HFFc6 (cell line): ENCODE results near the gene HPCAL4. TPM values are rescaled to one million over a fixed set of nuclear protein-coding genes. Genes with fewer than 3 reads are reported as not detected.

Source experiments
- DNase-seq: peaks from one replicate; pipeline ENCODE4 v3.0.0-alpha.2; 2018
- H3K27ac Mint-ChIP-seq: 2 replicates; pipeline ENCODE4 v1.8.0; 2020; ENCODE audit warnings: mild to moderate bottlenecking, mixed read lengths
- H3K27me3 Mint-ChIP-seq: 2 replicates; pipeline ENCODE4 v1.8.0; 2021; ENCODE audit warnings: mild to moderate bottlenecking, moderate library complexity, mixed read lengths; ENCODE audit not compliant: insufficient read depth
- H3K36me3 Mint-ChIP-seq: 2 replicates; pipeline ENCODE4 v1.8.0; 2021; ENCODE audit warnings: low read depth, mixed read lengths
- H3K4me1 Mint-ChIP-seq: 2 replicates; pipeline ENCODE4 v1.8.0; 2020; ENCODE audit warnings: low read depth, mixed read lengths
- H3K4me3 Mint-ChIP-seq: 2 replicates; pipeline ENCODE4 v1.8.0; 2020; ENCODE audit warnings: mild to moderate bottlenecking, moderate library complexity, mixed read lengths
- H3K9me3 Mint-ChIP-seq: 2 replicates; pipeline ENCODE4 v1.8.0; 2020; ENCODE audit warnings: mild to moderate bottlenecking, mixed read lengths
- total RNA-seq, 6 experiments: library from RNA; stranded (reverse); fragmentation: NEBNext Ultra II Directional; extraction: Animal tissue kit (Norgen Biotek cat#: 25700); gene quantifications; 2 replicates in 1 of 6; 3 replicates in 5 of 6; pipeline ENCODE4 v1.2.3, GENCODE V29; 2021
- TF ChIP-seq, protein P1 (sequence below): fragments of 200-600 bp; sonication (generic); IDR thresholded peaks from 2 replicates; pipeline ENCODE4 v1.5.0; 2021; ENCODE audit warnings: antibody characterized with exemption, mild to moderate bottlenecking

Gene HPCAL4
- total RNA-seq, 6 experiments from 2014 or later: not detected

DNA sequence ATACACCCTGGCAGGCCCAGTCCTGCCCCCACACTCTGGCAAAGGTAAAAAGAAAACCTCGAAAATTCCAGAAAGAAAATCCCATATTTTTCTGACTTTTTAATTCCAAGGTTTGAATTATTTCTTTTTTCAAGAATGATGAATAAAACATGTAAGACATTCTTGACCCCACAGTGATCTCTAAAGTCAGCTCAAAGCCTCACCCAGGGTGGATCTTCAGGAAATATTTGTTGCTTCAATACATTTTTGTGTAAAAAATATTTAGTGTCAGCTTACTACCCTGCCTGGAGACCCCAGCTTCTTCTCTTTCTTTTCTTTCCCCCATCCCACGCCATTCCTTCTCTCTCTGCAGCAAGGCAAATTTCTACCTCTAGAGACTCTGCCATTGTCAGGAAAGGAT lies 12.3 kb downstream of the HPCAL4 start:
- Mint-ChIP-seq H3K4me3 (no peak overlapping the region), H3K27me3 (peaks cover 36% of the 10 kb centered on the region)

DNA sequence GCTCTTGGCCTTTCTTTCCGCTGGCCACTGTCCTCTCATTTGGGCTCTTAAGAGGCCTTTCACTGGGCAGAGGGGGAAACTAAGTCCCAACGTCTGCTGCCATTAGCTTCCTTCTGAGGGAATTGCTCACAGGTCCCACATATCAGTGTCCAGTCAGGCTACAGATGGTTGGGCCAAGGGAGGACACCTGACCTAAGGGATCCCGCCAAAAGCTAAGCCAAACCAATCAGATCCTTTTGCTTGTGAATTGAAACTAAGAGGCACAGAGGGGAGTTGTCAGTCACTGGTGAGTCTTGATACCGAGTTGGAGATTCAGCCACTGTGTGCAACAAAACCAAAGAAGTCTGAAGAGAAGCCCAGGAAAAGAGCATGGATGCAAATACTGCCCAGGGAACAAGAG lies 13.6 kb downstream of the HPCAL4 start:
- peaks cover 29% of the 10 kb centered on the region for H3K27me3 Mint-ChIP-seq
- DNase-seq: no peak
- no peak overlapping the region for H3K4me3 Mint-ChIP-seq
- H3K27ac Mint-ChIP-seq: no peak overlapping the region
- peaks cover 27% of the 10 kb centered on the region for H3K4me1 Mint-ChIP-seq
- TF ChIP-seq, protein P1, sequence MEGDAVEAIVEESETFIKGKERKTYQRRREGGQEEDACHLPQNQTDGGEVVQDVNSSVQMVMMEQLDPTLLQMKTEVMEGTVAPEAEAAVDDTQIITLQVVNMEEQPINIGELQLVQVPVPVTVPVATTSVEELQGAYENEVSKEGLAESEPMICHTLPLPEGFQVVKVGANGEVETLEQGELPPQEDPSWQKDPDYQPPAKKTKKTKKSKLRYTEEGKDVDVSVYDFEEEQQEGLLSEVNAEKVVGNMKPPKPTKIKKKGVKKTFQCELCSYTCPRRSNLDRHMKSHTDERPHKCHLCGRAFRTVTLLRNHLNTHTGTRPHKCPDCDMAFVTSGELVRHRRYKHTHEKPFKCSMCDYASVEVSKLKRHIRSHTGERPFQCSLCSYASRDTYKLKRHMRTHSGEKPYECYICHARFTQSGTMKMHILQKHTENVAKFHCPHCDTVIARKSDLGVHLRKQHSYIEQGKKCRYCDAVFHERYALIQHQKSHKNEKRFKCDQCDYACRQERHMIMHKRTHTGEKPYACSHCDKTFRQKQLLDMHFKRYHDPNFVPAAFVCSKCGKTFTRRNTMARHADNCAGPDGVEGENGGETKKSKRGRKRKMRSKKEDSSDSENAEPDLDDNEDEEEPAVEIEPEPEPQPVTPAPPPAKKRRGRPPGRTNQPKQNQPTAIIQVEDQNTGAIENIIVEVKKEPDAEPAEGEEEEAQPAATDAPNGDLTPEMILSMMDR: no peak
- H3K36me3 Mint-ChIP-seq: no peaks in the 10 kb centered on the region
- H3K9me3 Mint-ChIP-seq: no peaks in the 10 kb centered on the region

More for the DNA sequence above, 12.3 kb downstream of the HPCAL4 start:
- Mint-ChIP-seq H3K9me3 (no peaks in the 10 kb centered on the region), H3K27ac (no peak overlapping the region), H3K4me1 (peaks cover 27% of the 10 kb centered on the region), H3K36me3 (no peaks in the 10 kb centered on the region)
- TF ChIP-seq, protein P1: no peak
- DNase-seq: no peak

DNA sequence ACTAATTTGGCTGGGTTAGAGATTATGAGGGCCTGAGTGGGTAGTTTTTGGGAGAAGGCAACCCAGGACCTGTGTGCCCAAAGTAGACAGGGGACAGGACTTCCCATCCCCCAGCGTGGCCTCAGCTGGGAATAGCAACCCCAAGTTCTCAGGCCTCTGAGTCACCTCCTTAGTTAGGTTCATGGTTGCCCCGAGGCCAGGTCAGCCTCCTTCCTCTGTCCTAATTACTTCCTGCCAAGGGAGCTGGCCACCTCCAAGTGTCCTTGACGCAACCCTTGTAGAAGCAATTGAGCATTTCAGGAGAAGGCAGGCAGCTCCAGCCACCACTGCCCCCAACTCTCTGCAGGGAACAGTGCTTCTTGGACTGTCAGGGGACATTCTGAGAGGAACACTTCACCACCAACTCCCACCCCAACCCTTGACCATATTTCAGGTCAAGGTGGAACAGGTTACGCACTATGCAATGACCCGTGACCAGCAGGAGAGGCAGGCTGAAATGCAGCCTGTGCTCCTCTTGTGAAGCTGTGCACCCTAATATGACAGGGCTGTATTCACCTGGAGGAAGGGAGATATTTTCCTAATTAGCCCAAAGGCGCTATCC lies 14.2 kb downstream of the HPCAL4 start:
- TF ChIP-seq, protein P1: no peak
- no peak for DNase-seq
- Mint-ChIP-seq H3K27me3 (peaks cover 24% of the 10 kb centered on the region), H3K4me1 (peaks cover 32% of the 10 kb centered on the region), H3K9me3 (no peaks in the 10 kb centered on the region), H3K36me3 (no peaks in the 10 kb centered on the region), H3K27ac (no peak overlapping the region), H3K4me3 (no peak overlapping the region)

DNA sequence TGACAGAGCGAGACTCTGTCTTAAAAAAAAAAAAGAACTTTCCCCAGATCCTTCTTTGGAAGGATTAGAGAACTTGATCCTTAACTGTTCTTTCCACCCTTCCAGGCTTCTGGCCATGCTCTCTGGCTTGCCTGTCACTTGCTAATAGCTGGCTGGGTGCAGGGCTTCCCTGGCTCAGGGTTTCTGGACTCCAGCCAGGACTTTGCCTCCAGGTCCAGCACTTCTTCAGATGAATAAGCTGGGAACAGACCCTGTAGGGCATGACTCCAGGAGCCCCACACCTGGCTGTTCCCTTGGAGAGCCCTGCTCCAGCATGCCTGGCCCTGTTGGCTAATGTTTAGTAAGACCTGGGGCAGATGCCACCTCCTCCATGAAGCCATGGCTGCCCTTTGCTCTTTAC lies 16.0 kb downstream of the HPCAL4 start:
- H3K36me3 Mint-ChIP-seq: no peaks in the 10 kb centered on the region
- H3K9me3 Mint-ChIP-seq: no peaks in the 10 kb centered on the region
- H3K27me3 Mint-ChIP-seq: peaks cover 16% of the 10 kb centered on the region
- no peak for DNase-seq
- peaks cover 27% of the 10 kb centered on the region for H3K4me1 Mint-ChIP-seq
- H3K27ac Mint-ChIP-seq: no peak overlapping the region
- no peak overlapping the region for H3K4me3 Mint-ChIP-seq
- TF ChIP-seq, protein P1: no peak

DNA sequence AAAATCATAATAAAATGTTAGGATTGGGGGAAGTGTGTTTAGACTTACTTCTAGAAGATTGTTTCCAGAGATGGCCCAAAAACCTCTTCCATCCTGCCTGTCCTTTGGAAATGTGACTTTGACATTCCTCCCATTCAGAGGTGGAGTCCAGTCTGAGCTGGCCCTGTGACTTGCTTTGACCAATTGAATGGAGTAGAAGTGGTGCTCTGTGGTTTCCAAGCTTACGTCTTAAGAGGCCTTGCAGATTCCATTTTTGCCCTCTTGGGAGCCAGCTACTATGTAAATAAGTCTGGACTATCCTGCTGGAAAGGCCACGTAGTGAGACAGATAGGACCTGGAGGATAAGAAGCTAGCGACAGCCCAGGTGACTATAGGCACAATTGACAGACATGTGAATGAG lies 18.0 kb downstream of the HPCAL4 start:
- TF ChIP-seq, protein P1: no peak
- peaks cover 17% of the 10 kb centered on the region for H3K4me1 Mint-ChIP-seq
- no peak overlapping the region for H3K4me3 Mint-ChIP-seq
- H3K36me3 Mint-ChIP-seq: no peaks in the 10 kb centered on the region
- no peak overlapping the region for H3K27ac Mint-ChIP-seq
- no peaks in the 10 kb centered on the region for H3K9me3 Mint-ChIP-seq
- H3K27me3 Mint-ChIP-seq: peaks cover 22% of the 10 kb centered on the region
- no peak for DNase-seq
